ENCODE data around the gene TRIM5.

GRCh38 chr11:5695580-5695979 is 10.7 kb upstream of the TRIM5 start:
- TF ChIP-seq EZH2 (IDR thresholded peaks at IDR 0.05; ENCODE audit: borderline replicate concordance, low read depth, low read length, poor library complexity, severe bottlenecking) = no peak
- TF ChIP-seq, protein P1, sequence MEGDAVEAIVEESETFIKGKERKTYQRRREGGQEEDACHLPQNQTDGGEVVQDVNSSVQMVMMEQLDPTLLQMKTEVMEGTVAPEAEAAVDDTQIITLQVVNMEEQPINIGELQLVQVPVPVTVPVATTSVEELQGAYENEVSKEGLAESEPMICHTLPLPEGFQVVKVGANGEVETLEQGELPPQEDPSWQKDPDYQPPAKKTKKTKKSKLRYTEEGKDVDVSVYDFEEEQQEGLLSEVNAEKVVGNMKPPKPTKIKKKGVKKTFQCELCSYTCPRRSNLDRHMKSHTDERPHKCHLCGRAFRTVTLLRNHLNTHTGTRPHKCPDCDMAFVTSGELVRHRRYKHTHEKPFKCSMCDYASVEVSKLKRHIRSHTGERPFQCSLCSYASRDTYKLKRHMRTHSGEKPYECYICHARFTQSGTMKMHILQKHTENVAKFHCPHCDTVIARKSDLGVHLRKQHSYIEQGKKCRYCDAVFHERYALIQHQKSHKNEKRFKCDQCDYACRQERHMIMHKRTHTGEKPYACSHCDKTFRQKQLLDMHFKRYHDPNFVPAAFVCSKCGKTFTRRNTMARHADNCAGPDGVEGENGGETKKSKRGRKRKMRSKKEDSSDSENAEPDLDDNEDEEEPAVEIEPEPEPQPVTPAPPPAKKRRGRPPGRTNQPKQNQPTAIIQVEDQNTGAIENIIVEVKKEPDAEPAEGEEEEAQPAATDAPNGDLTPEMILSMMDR (conservative IDR thresholded peaks at IDR 0.05; ENCODE audit: low read depth, low read length) = no peak
